NCI-H748 treated with DMSO at 0.1 percent for 48 hours (cell line): ENCODE results near the gene GSTM5.
"Not testable (repeated sequence)": the region's sequence is repeated elsewhere in the genome, so short reads cannot be mapped to it uniquely, and the experiment has no call there.

ENCODE experiments used
- DNase-seq: peaks from one replicate; lab custom pipeline; 2025; lab: John Stamatoyannopoulos, UW

Gene GSTM5

DNA sequence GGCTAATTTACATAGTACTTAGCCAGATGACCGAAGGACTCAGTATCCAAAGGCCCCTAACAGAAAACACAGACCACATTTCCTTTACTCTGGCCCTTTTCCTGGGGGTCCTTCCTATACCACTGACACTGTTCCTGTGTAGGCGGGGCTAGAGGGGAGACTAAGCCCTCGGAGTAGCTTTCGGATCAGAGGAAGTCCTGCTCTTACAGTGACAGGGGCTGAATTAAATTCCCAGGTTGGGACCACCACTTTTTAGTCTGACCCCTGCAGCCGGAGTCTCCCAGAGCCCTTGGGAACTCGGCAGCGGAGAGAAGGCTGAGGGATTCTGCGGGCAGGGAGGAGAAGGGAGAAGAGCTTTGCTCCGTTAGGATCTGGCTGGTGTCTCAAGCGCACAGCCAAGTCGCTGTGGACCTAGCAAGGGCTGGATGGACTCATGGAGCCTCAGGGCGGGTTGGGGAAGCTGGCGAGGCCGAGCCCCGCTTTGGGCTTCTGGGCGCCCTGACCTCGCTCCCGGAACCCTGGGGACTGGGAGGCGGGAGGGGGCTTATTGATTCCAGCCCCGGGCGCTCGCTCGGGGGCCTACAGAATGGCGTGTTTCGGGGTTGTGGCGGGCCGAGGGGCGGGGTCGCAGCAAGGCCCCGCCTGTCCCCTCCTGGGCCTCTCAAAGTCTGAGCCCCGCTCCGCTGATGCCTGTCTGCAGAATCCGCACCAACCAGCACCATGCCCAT, at the start of gene GSTM5:
Gene GSTM5, plus strand, starts transcription at position 659 of the 728 bp plus-strand sequence. Its CDS starts 62 bp downstream, at position 721.
- not testable (repeated sequence) for DNase-seq

DNA sequence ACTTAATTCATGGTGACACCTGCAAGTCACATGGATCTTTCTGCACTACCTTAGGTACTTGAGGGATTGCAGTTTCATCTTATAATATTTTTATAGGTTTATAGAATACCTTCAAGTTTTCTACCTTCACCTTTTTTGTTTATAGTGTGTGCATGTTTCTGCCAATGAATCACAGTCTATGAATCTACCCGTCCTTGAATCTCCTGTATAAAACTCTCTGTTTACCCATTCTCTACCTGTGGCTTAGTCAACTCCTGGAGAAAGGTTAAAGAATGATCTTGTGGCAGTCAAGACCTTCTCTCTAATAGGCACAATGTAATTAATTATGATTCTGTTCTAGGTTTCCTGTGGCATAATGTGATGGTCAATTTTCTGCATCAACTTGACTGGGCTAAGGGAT, 47.4 kb upstream of the GSTM5 start:
- no peak for DNase-seq

DNA sequence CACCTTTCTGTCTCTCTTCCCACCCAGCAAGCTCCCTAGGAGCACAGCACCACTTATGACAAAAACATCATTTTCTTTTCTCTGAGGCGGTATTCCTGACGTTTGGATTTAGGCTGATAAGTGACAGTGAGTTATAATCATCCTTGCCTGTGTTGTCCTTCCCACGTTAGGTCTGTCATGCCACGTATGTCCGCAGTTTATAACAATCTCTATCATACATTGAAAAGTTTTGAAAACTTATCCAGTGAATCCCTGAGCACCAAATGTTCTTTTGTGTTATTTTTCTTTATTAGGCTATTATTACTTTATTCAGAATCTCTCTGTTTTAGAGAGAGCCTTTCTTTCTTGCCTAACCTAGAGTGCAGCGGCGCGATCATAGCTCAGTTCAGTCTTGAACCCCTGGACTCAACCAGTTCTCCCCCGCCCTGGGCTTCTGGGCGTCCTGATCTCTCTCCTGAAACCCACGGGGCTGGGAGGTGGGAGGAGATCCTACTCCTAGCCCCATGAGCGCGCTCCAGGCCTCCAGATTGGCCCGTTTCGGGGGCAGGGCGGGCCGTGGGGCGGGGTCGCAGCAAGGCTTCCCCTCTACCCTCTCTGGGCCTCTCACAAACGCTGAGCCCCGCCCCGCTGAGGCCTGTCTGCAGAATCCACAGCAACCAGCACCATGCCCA, 44.5 kb upstream of the GSTM5 start, which contains the start of gene GSTM2:
Gene GSTM2, plus strand, starts transcription at position 606 of the 671 bp plus-strand sequence. Its CDS starts 59 bp downstream, at position 665.
- DNase-seq = no peak

DNA sequence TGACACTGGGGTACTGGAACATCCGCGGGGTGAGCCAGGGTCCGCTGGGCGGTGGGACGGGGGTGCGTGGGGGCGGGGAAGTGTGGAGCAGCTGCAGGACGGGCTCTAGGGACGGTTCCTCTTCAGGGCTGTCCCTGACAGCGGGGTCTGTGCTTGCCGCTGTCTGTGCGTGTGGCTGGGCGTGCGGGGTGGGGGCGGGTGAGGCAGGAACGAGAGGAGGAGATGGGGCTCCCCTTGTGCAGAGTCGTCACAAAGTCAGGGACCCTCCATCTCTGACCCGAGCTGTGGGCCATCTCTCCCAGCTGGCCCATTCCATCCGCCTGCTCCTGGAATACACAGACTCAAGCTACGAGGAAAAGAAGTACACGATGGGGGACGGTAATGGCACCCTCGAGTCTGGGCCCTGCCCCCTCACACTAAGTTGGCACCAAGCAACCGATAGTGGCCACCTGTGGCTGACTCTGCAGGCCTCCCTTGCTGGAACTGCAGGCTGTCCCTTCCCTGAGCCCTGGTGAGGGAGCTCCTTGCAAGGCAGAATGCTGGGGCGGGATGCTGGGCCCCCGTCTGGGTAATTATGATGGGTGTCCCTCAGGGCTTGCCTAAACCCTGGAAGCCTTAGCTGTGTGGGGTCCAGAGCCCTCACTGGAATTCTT, 43.8 kb upstream of the GSTM5 start:
- DNase-seq = no peak

DNA sequence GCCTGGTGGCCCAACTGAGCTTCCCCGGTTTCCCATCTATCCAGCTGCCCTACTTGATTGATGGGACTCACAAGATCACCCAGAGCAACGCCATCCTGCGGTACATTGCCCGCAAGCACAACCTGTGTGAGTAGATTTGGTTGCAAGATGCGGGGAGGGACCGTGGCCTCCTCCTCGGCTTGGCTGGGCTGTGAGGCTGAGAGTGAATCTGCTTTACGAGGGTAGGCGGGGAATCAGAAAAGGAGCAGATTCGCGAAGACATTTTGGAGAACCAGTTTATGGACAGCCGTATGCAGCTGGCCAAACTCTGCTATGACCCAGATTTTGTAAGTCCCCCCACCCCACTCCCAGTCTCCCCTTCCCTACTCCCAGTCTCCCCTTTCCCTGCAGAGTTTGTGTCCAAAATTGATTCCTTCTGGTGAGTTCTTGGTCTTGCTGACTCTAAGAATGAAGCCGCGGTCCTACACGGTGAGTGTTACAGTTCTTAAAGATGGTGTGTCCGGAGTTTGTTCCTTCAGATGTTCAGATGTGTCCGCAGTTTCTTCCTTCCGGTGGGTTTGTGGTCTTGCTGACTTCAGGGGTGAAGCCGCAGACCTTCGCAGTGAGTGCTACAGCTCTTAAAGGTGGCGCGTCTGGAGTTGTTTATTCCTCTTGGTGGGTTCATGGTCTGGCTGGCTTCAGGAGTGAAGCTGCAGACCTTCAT, 42.7 kb upstream of the GSTM5 start:
- DNase-seq = no peak

DNA sequence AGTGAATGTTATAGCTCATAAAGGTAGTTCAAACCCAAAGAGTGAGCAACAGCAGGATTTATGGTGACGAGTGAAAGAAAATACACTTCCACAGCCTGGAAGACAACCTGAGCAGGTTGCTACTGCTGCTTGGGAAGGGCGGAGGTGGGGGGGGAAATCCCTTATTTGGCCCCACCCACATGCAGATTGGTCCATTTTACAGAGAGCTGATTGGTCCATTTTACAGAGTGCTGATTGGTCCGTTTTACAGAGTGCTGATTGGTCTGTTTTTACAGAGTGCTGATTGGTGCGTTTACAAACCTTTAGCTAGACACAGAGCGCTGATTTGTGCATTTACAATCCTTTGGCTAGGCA, 42.1 kb upstream of the GSTM5 start:
- not testable (repeated sequence) for DNase-seq

DNA sequence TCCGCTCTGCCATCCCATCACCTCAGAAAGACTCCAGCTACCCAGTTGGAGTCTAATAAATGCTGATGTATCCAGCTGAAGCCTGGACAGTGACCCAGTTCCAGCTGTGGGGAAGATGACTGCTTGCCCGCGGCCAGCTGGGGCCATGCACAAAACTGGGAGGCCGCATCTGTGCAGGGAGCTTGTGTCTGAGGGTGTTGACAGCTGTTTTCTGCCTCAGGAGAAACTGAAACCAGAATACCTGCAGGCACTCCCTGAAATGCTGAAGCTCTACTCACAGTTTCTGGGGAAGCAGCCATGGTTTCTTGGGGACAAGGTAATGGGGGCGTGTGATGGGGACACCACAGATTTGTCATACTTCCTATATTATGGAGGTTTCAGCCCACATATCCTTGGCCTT, 41.0 kb upstream of the GSTM5 start:
- no peak for DNase-seq

DNA sequence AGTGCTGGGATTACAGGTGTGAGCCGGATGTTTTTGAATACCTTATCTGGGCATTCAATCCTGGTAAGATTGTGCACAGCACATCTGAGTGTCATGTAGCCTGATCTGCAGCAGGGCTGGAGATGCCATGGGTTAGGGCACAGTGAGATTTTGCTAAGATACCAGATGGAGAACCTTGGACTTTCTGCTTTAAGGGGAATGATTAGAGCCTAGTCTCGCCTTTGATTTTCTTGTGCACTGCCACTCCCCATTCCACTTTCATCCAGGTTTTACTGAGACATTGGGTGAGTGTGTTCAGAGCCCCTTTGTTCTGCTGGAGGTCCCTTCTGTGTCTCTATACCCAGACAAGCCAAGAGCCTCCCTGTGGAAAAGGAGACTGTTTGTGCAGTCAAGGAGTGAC, 38.2 kb upstream of the GSTM5 start:
- not testable (repeated sequence) for DNase-seq

DNA sequence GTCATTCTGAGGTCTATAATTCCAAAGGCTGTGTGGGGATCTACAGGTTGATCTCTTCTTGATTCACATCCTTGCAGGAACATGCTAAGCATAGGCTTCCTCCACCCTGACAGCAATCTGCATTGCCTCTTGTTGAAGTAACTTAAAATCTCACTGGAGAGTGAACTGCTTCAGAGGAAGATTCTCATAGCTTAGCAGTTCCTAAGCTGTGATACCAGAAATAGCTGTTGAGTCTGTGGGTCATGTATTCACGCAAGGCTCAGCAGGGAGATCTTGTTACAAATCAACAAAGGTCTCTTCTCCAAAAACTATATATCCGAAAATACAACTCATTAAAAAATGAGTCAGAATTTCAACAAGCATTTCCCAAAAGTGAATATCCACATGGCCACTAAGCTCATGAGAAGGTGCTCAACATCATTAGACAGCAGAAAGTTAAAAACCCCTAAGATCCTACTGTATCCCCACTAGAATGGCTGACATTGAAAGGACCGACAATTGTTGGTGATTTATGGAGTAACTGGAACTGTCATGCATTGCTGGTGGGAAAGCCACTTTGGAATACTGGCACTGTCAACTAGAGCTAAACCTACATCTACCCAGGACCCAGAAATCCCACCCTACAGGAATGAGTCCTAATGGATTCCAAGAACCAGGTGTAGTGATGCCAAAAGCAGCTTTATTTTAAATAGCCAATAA, 35.2 kb upstream of the GSTM5 start:
- not testable (repeated sequence) for DNase-seq

DNA sequence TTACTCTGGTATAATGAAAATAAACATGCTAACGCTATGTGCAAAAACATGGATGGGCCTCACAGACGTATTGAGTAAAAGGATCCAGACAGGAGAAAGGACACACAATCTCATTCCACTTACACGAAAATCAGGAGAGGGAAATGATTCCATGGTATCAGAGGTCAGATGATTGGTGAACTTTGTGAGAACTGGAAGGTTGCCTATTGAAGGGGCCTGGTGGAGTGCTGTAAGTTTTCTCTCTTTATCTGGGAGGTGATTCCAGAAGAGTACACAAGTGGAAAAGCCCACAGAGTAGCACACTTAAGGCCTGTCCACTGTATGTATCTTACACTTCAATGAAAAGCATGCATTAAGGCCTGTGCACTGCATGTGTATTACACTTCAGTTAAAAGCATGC, 34.6 kb upstream of the GSTM5 start:
- no peak for DNase-seq

DNA sequence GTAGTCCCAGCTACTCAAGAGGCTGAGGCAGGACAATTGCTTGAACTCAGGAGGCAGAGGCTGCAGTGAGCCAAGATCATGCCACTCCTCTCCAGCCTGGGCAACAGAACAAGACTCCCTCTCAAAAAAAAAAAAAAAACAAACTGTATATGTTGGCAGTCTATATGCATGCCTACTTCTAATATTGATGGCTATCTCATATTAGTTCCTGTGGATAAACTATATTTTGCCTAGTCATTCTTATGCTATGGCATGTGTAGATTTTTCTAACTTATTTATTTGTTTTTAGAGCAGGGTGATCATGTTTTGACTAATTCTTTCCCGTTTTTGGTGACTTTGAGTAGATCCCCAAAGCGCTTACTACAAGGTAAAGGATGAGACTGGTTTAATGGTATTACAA, 33.4 kb upstream of the GSTM5 start:
- DNase-seq = not testable (repeated sequence)

DNA sequence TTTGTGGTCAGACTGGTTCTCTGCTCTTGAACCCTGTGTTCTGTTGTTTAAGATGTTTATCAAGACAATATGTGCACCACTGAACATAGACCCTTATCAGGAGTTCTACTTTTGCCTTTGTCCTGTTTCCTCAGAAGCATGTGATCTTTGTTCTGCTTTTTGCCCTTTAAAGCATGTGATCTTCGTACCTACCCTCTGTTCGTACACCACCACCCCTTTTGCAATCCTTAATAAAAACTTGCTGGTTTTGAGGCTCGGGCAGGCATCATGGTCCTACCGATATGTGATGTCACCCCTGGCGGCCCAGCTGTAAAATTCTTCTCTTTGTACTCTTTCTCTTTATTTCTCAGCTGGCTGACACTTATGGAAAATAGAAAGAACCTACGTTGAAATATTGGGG, 27.3 kb upstream of the GSTM5 start:
- DNase-seq = not testable (repeated sequence)

DNA sequence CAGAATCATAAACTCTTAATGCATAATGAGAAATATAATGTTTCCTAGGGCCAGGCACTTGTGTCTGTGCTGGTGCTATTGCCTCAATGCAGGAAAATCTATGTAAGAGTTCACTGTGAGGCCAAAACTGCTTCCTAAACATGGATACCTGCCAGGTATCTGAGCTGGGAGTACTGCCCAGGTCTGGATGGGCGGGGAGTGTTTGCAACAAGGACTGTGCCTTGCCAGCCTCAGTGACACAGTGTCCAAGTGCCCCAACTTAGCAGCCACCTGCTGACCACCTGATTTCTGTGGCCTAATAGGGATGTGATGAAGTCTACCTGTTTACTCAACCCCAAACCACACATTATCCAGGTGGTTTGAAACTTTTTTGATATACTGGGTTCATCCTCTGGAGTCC, 26.7 kb upstream of the GSTM5 start:
- DNase-seq = not testable (repeated sequence)

DNA sequence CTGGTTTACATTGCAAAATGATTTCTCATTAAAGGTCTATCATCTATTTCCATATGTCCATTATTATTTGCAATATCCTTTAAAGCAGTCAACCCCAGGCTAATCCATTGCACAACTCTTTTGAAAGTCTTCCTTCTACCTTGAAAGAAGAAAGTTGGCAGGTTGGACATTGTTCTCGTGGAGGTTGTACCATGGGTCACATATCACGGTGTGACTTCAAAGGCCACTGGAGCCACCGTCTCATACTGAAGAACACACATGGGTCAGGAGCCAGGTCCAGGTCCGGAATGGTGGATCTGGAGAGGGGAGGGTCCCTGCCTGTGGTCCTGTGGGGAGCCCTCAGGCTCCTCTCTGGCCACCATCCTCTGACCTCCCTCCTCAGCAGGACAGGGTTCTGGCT, 26.2 kb upstream of the GSTM5 start:
- not testable (repeated sequence) for DNase-seq

DNA sequence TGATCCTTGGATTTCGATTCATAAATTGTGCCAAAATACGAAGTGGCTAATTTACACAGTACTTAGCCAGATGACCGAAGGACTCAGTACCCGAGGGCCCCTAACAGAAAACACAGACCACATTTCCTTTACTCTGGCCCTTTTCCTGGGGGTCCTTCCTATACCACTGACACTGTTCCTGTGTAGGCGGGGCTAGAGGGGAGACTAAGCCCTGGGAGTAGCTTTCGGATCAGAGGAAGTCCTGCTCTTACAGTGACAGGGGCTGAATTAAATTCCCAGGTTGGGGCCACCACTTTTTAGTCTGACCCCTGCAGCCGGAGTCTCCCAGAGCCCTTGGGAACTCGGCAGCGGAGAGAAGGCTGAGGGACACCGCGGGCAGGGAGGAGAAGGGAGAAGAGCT, 24.9 kb upstream of the GSTM5 start:
- DNase-seq = not testable (repeated sequence)

DNA sequence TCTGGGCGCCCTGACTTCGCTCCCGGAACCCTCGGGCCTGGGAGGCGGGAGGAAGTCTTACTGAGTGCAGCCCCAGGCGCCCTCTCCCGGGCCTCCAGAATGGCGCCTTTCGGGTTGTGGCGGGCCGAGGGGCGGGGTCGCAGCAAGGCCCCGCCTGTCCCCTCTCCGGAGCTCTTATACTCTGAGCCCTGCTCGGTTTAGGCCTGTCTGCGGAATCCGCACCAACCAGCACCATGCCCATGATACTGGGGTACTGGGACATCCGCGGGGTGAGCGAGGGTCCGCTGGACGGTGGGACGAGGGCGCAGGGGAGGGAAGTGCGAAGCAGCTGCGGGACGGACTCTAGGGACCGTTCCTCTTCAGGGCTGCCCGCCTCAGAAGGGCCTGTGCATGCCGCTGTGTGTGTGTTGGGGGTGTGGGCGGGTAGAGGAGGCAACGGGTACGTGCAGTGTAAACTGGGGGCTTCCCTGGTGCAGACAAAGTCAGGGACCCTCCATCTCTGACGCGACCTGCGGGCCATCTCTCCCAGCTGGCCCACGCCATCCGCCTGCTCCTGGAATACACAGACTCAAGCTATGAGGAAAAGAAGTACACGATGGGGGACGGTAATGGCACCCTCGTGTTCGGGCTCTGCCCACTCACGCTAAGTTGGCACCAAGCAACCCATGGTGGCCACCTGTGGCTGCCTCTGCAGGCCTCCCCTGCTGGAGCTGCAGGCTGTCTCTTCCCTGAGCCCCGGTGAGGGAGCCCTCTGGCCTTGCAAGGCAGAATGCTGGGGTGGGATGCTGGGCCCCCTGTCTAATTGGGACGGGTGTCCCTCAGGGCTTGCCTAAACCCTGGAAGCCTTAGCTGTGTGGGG, 24.2 kb upstream of the GSTM5 start, which contains the start of gene GSTM1:
Gene GSTM1, plus strand, starts transcription at position 177 of the 859 bp plus-strand sequence. Its CDS starts 57 bp downstream, at position 234.
- no peak for DNase-seq

DNA sequence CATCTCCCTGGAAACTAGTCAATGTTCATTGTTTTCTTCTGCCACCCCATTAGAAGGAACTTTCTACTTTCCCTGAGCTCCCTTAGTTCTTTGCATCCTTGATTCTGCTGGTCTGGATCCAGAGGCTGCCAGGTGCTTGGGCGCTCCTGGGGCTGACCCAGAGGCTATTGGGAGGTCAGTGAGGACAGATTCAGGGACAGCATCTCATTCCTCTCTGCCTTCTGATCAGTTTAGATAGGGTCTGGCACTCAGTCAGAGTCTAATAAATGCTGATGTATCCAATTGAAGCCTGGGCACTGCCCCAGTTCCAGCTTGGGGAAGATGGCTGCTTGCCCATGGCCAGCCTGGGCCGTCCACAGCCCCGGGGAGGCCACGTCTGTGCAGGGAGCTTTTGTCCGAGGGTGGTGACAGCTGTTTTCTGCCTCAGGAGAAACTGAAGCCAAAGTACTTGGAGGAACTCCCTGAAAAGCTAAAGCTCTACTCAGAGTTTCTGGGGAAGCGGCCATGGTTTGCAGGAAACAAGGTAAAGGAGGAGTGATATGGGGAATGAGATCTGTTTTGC, 22.1 kb upstream of the GSTM5 start:
- DNase-seq = no peak

DNA sequence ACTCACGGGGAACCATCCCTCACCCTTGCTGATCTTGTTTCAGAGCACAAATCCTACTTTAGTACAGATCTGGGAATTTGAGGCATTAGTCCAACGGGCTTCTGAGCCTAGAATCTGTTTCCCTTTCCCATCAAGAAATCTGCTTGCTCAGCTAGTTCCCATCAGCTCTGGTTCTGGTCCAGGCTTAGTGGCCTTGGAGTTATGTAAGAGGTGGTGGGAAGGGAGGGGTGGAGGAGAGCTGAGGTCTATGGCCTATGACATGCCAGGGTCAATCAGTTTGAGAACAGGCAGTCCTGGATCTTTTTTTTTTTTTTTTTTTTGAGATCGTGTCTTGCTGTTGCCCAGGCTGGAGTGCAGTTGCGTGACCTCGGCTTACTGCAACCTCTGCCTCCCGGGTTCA, 20.3 kb upstream of the GSTM5 start:
- no peak for DNase-seq

DNA sequence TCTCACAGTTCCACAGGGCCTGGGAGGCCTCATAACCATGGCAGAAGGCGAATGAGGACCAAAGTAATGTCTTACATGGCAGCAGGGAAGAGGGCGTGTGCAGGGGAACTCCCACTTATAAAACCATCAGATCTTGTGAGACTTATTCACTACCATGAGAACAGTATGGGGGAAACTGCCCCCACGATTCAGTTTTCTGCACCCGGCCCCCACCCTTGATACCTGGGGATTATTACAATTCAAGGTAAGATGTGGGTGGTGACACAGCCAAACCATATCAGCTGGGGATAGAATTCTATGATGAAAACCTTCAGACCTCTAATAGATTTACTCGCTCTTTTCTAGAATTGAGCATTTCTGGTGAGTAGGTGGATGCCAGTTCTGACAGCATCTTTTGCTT, 17.7 kb upstream of the GSTM5 start:
- not testable (repeated sequence) for DNase-seq

DNA sequence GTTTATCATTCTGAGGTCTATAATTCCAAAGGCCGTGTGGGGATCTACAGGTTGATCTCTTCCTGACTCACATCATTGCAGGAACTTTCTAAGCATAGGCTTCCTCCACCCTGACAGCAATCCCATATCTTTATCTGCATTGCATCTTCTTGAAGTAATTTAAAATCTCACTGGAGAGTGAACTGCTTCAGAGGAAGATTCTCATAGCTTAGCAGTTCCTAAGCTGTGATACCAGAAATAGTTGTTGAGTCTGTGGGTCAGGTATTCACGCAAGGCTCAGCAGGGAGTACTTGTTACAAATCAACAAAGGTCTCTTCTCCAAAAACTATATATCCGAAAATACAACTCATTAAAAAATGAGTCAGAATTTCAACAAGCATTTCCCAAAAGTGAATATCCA, 16.9 kb upstream of the GSTM5 start:
- DNase-seq = not testable (repeated sequence)
